GM19468 (cell line): ENCODE measurements around the gene OR10A5.
"Not testable (repeated sequence)": the region's sequence is repeated elsewhere in the genome, so short reads cannot be mapped to it uniquely, and the experiment has no call there.

Experiments
- ATAC-seq: cut with Tn5 transposase; IDR thresholded peaks from one replicate; pipeline ENCODE4 v1.9.1; 2021; ENCODE audit warnings: mild to moderate bottlenecking, moderate library complexity, moderate number of reproducible peaks; ENCODE audit not compliant: unreplicated experiment; ENCODE audit errors: extremely low read depth

The OR10A5 gene

DNA sequence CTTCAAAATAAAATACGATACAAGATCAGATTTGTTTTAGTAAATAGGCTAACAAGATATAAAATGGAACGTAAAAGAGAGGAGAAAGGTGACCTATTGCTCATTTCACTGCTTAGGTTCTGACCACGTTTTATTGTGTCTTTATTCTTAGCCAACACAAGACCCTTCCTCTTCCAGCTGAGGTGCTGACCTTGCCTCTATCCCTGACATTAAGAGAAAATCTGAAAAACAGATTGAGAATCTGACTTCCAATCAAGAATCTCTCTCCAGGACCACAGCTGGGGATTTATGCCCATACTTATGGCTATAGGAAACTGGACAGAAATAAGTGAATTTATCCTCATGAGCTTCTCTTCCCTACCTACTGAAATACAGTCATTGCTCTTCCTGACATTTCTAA is at the start of gene OR10A5:
TSS of gene OR10A5 (plus strand) at position 301 of the 400 bp plus-strand sequence. CDS start at position 301, 0 bp downstream.
- no peak for ATAC-seq

- ATAC-seq: no peak
These were observed 46.1 kb upstream of the OR10A5 start, which contains the start of gene OR6A2 for GRCh38 chr11:6799402-6799801. OR6A2 (minus strand) TSS chr11:6799689; CDS start chr11:6795708, 3,981 bp downstream.

GRCh38 chr11:6801075-6801474 is 44.4 kb upstream of the OR10A5 start:
- ATAC-seq: not testable (repeated sequence)

DNA sequence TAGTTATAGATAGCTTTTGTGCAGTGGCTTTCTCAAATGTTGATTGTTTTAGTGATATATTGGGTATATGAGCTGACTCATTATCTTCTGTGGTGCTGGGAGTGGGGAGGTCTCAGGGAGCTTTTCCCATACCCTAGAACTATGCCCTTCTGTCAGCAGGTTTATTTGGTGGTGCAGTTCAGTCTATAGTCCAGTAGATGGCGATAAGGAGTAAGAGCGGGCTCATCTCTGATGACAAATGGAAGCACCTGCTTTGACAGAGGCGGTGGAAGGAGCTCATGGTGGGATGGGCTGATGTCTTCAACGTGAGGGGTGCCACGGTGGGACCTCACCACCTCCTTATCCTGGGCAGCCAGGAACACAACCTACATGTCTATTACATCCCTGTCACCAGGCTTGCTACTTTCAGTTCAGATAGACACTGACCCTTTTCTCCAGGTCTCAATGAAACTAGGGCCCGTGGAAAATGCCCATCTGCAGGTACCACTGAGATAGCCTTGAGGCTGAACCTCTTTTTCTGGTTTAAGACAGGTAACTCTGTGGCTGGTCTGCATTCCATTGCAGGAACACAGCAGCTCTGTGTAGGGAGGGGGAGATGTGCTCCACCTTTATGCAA is 33.0 kb upstream of the OR10A5 start:
- ATAC-seq: peak; percentile 79

- no peak for ATAC-seq
These were observed 31.8 kb upstream of the OR10A5 start for GRCh38 chr11:6813656-6814055.

DNA sequence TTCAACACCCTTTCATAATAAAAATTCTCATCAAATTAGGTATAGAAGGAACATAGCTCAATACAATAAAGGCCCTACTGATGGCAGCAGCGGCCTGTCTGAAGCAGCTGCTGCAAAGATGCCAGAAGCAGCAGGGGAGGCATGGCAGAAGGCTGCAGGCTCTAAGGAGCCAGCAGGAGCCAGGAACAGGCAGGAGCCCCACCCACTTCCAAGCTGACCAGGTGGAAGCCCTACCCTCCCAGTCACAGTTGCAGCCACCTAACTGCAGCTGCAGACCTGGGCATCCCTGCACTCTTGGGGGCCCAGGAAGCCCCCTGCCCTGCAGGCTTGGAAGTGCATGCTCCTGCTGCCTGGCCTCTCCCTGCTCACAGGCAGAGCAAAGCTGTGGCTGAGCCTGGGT is 27.8 kb upstream of the OR10A5 start:
- ATAC-seq: no peak

DNA sequence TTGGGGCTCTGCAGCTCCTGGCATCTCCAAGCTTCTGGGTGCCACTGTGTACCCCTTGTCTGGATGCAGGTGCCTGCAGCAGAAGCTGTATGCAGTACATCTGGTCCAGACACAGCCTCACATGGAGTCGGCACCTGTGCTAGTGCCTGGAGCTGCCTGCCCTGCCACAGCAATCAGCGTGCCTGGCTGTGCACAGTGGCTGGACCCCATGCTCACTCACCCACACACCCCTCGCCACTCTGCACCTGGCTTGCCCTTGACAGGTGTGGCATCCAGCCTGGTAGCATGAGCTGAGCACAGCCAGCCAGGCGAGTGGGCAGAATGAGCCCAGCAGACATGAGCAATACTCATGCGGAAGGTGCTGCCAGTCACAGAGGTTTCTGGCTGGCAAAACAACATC is 26.5 kb upstream of the OR10A5 start:
- no peak for ATAC-seq

- no peak for ATAC-seq
These were observed 21.2 kb upstream of the OR10A5 start for GRCh38 chr11:6824136-6824823.

GRCh38 chr11:6825231-6825744 is 20.2 kb upstream of the OR10A5 start:
- ATAC-seq: no peak

GRCh38 chr11:6828103-6828502 is 17.4 kb upstream of the OR10A5 start:
- no peak for ATAC-seq

GRCh38 chr11:6833356-6833755 is 12.1 kb upstream of the OR10A5 start:
- no peak for ATAC-seq

GRCh38 chr11:6834021-6834420 is 11.5 kb upstream of the OR10A5 start:
- ATAC-seq: no peak

GRCh38 chr11:6841694-6842093 is 3.8 kb upstream of the OR10A5 start:
- ATAC-seq: no peak

DNA sequence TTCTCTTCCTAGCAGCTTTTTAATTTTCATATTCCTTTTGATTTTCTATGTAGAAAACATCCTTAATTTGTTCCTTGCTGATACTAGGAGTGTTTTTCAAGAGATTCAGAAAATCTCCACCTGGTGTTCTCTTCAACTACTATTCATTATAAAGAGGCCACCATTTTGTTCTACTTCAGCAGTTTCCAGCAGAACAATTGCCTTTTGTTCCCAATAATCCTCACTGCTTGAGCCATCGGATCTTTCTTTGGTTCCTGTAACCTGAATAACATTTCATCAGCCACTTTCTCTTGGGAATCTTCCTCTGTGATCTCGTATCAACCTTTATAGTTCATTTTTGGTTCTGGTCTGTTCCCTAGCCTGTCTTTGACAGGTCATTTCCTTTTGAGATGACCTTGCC is 1.8 kb upstream of the OR10A5 start:
- no peak for ATAC-seq

DNA sequence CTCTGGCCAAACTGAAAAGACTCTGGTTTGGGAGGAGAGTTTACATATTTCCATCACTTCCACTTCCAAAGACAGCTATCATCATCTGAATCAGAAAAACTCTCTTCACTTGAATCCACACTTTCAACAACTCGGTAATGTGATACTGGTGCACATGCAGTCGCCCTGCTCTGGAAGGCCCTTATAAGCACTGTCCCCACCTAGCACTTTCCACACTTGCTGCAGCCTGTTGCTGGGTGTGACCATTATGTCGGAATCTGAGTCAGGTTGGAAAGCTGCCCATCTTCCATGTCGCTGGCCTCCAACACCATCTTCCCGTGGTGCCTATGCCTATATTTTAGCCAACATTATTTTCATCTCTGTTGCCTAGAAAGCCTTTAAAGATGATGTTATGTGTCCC is 1.1 kb upstream of the OR10A5 start:
- no peak for ATAC-seq

DNA sequence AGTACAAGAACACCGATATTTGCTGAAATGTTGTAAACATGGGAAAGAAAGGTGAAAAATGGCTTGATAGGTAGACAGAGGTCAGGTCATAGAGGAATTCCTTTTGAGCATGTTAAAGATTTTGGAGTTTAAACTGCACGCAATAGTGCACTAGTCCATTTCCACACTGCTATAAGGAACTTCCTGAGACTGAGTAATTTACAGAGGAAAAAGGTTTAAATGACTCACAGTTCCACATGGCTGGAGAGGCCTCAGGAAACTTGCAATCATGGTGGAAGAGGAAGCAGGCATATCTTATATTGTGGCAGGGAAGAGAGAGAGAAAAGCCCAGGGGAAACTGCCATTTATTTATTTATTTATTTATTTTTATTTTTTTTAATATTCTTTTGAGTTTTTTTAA is 5.0 kb downstream of the OR10A5 start:
- no peak for ATAC-seq

GRCh38 chr11:6854801-6855200 is 9.3 kb downstream of the OR10A5 start:
- not testable (repeated sequence) for ATAC-seq

- ATAC-seq: no peak
These were observed 10.6 kb downstream of the OR10A5 start for GRCh38 chr11:6855971-6856541.

DNA sequence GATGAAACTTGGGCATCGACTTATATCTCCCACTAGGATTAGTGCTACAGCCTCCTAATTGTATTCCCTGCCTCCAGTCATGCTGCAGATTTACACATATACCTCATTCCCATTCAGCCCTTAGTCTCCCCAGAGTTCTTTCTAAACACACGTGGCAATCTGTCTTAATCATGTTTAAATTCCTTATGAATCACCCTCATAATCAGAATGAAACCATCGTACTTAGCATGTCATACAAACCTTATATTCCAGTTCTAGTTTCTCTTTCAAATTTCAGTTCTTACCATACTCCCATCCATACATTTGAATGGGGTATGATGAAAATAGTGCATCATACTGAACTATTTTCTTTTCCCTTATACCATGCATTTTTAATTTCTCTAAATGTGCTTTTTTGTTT is 11.4 kb downstream of the OR10A5 start:
- ATAC-seq: no peak

DNA sequence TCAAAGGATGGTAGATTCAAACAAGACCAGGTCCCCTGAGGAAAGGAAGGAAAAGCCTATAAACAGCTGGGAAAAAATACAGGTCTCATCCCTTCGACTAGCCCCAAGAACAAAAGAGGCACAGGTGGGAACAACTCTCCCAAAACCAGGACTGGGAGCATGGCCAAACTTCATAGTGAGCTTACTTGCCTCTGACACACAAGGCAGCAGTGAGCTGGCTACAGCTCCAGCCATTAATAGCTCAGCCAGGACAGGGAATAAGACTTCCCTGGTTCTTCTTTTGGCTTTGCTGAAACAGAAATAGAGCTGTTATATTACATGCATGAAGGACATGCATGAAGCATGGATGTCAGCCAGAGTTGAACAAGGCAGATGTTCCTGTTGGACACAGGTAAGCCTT is 17.5 kb downstream of the OR10A5 start, which contains the start of gene OR10A2:
TSS of gene OR10A2 (plus strand) at position 97 of the 400 bp plus-strand sequence. CDS start 6,698 bp downstream, outside the sequence.
- ATAC-seq: no peak

DNA sequence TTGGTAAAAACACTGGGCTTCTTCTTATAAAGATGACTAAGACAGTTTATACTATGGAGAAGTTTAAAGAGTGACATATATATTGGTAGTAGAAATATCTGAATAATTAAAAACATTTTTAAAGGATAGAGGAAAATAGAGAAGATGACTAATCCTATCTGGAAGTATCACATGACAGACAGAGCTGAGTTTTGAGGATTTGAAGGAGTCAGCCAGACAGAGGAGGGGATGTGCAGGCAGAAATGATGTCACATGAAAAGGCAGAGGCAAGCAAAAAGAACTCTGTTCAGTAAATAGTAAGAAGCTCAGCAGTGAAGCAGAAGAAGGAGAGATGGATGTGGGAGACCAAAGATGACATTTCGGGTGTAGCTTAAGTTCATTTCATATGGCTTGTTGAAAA is 19.0 kb downstream of the OR10A5 start:
- no peak for ATAC-seq
